ENCODE data around the gene ARF5. TPM values are rescaled to one million over a fixed set of nuclear protein-coding genes. Genes with fewer than 3 reads are reported as not detected.

Gene ARF5
- total RNA-seq, 1 experiment from 2014 or later = 210 TPM

DNA sequence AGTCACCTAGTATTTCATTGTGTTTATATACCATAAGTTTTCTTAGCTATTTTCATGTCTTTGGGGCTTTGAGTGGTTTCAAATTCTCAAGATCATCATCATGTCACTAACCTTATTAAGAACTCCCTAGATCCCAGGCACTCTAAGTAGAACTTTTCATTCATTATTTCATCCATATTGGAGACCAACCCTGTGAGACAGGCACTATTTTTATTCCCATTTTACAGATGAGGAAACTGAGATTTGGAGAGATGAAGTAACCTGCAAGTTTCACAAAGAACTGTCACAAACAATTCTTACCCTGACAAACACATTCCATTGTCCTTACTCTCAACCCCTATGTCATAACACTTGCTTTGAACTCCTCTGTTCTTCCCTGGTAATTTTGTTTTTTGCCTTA lies 50.0 kb downstream of the ARF5 start:
- H3K36me3 ChIP-seq (replicated peaks; ENCODE audit: control insufficient read depth, insufficient read depth, low read length) = no peaks in the 10 kb centered on the region
- no peaks in the 10 kb centered on the region for H3K27me3 ChIP-seq (ENCODE audit: control insufficient read depth, insufficient read depth, low read length)
- H3K4me3 ChIP-seq (ENCODE audit: insufficient read depth, low read depth, low read length) = no peak overlapping the region
- DNase-seq = no peak

Other genes with a start within 250 kb of the ARF5 start
- gene ZNF800, start 195.7 kb upstream of the ARF5 start, total RNA-seq (2014; rRNA removed; shearing (Covaris generic)) = 2.4 and 4.6 TPM in 2 replicates
- 8.9 and 9.6 TPM in 2 replicates for gene GCC1, start 2.8 kb upstream of the ARF5 start, total RNA-seq (2014; rRNA removed; shearing (Covaris generic))
- gene FSCN3, start 5.3 kb downstream of the ARF5 start, total RNA-seq (2014; rRNA removed; shearing (Covaris generic)) = 0.52 and 5.0 TPM in 2 replicates
- gene PAX4, start 29.7 kb downstream of the ARF5 start, total RNA-seq (2014; rRNA removed; shearing (Covaris generic)) = 0.07 TPM in 1 of 2 replicates, not detected in the other
- gene SND1, start 63.8 kb downstream of the ARF5 start, total RNA-seq (2014; rRNA removed; shearing (Covaris generic)) = 196 and 205 TPM in 2 replicates